ENCODE data around the gene RWDD4. TPM values are rescaled to one million over a fixed set of nuclear protein-coding genes. Genes with fewer than 3 reads are reported as not detected.

The RWDD4 gene
- total RNA-seq, 1 experiment from 2014 or later = 33.8 TPM

DNA sequence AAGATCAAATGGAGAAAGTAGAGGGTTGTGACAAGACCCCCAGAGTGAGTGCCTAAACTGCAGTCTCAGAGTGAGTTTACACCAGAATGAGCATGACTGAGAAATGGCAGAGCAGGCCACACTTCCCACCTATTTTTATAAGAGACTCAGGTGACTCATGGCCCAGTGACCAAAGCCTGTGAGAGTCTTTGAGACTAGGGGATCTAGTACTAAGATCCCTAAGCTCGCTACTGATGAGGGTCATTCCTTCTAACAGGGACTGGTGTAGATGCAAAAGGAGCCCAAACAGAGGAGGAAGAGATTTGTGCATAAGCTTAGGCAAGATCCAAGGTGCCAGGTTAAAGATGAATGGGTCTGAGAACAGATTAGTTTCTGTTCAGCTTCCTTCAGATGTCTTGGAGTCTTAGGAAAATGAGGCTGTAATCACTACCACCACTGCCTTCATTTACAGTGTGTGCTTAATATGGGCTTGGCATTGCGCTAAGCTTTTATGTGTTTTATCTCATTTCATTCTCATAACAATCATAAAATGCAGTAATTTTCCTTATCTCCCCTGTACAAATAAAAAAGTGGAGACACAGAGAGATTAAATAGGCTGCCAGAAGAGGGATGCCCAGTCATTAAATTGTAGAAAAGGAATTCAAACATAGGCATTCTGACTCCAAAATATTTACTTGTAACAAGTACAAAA is 62.8 kb downstream of the RWDD4 start:
- TF ChIP-seq, protein P1, sequence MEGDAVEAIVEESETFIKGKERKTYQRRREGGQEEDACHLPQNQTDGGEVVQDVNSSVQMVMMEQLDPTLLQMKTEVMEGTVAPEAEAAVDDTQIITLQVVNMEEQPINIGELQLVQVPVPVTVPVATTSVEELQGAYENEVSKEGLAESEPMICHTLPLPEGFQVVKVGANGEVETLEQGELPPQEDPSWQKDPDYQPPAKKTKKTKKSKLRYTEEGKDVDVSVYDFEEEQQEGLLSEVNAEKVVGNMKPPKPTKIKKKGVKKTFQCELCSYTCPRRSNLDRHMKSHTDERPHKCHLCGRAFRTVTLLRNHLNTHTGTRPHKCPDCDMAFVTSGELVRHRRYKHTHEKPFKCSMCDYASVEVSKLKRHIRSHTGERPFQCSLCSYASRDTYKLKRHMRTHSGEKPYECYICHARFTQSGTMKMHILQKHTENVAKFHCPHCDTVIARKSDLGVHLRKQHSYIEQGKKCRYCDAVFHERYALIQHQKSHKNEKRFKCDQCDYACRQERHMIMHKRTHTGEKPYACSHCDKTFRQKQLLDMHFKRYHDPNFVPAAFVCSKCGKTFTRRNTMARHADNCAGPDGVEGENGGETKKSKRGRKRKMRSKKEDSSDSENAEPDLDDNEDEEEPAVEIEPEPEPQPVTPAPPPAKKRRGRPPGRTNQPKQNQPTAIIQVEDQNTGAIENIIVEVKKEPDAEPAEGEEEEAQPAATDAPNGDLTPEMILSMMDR (conservative IDR thresholded peaks at IDR 0.05; ENCODE audit: low read depth, low read length) = no peak
- TF ChIP-seq EZH2 (IDR thresholded peaks at IDR 0.05; ENCODE audit: borderline replicate concordance, low read depth, low read length, poor library complexity, severe bottlenecking) = no peak
- H3K9me3 ChIP-seq (ENCODE audit: low read depth, low read length, poor library complexity, severe bottlenecking) = no peaks in the 10 kb centered on the region
- no peak for DNase-seq (ENCODE audit: low spot score)
- H3K36me3 ChIP-seq (ENCODE audit: insufficient read depth, low read length, poor library complexity, severe bottlenecking) = no peaks in the 10 kb centered on the region
- BruUV-seq (replicated peaks) = no TSS peak
- ChIA-PET POLR2A (ENCODE audit: low non-redundant PET) (no interaction called here), CTCF (no interaction called here)
- H3K27ac ChIP-seq (ENCODE audit: low read depth, low read length, poor library complexity, severe bottlenecking) = no peak overlapping the region
- H3K4me3 ChIP-seq (ENCODE audit: low read depth, low read length, poor library complexity, severe bottlenecking) = no peak overlapping the region
- intact Hi-C loops (cut with micrococcal nuclease; ENCODE audit: unreplicated experiment) = no loop called here
- peaks cover 21% of the 10 kb centered on the region for H3K27me3 ChIP-seq (replicated peaks; ENCODE audit: insufficient read depth, low read depth, low read length, poor library complexity)
- H3K4me1 ChIP-seq (ENCODE audit: insufficient read depth, low read length, poor library complexity, severe bottlenecking) = no peaks in the 10 kb centered on the region

DNA sequence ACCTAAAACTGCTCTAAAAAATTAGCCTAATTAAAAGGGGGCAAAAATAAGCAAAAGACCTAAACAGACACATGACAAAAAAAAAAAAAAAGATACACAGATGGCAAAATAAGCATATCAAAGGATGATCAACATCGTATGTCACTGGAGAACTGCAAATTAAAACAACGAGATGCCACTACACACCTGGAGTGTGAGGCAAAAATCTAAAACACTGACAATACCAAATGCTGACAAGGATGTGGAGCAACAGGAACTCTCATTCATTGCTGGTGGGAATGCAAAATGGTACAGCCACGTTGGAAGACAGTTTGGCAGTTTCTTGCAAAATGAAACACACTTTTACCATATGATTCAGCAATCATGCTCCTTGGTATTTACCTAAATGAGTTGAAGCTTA is 64.2 kb downstream of the RWDD4 start:
- intact Hi-C loops (cut with micrococcal nuclease; ENCODE audit: unreplicated experiment) = no loop called here
- POLR2A ChIA-PET (ENCODE audit: low non-redundant PET) = no interaction called here
- no peak for DNase-seq (ENCODE audit: low spot score)
- H3K4me1 ChIP-seq (ENCODE audit: insufficient read depth, low read length, poor library complexity, severe bottlenecking) = no peaks in the 10 kb centered on the region
- no TSS peak for BruUV-seq (replicated peaks)
- H3K9me3 ChIP-seq (ENCODE audit: low read depth, low read length, poor library complexity, severe bottlenecking) = no peaks in the 10 kb centered on the region
- H3K27me3 ChIP-seq (replicated peaks; ENCODE audit: insufficient read depth, low read depth, low read length, poor library complexity) = peaks cover 24% of the 10 kb centered on the region
- H3K27ac ChIP-seq (ENCODE audit: low read depth, low read length, poor library complexity, severe bottlenecking) = no peak overlapping the region
- CTCF ChIA-PET = no interaction called here
- no peak for TF ChIP-seq EZH2 (IDR thresholded peaks at IDR 0.05; ENCODE audit: borderline replicate concordance, low read depth, low read length, poor library complexity, severe bottlenecking)
- TF ChIP-seq, protein P1 (conservative IDR thresholded peaks at IDR 0.05; ENCODE audit: low read depth, low read length) = no peak
- H3K36me3 ChIP-seq (ENCODE audit: insufficient read depth, low read length, poor library complexity, severe bottlenecking) = no peaks in the 10 kb centered on the region
- no peak overlapping the region for H3K4me3 ChIP-seq (ENCODE audit: low read depth, low read length, poor library complexity, severe bottlenecking)

DNA sequence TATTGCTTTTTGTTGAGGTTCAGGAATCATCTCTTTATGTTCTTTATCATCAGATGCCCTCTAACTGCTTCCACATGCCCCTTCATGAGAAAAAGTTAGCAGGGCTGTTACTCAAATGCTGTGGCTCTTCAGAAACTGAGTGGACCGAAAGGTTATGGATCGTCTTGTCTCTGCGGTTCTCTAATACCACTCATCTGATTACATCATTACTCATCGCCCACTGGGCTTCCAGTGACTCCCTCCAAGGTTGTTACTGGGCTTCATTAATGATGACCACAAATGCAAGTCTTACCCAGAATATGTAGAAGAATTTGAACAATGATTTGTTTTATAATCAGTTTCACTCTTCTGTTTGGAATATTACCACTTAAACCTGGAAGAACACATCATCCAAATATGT is 67.7 kb downstream of the RWDD4 start:
- no peak for TF ChIP-seq EZH2 (IDR thresholded peaks at IDR 0.05; ENCODE audit: borderline replicate concordance, low read depth, low read length, poor library complexity, severe bottlenecking)
- TF ChIP-seq, protein P1 (conservative IDR thresholded peaks at IDR 0.05; ENCODE audit: low read depth, low read length) = no peak
- Histone ChIP-seq H3K27ac (ENCODE audit: low read depth, low read length, poor library complexity, severe bottlenecking) (no peak overlapping the region), H3K36me3 (ENCODE audit: insufficient read depth, low read length, poor library complexity, severe bottlenecking) (no peaks in the 10 kb centered on the region), H3K9me3 (ENCODE audit: low read depth, low read length, poor library complexity, severe bottlenecking) (no peaks in the 10 kb centered on the region), H3K4me3 (ENCODE audit: low read depth, low read length, poor library complexity, severe bottlenecking) (no peak overlapping the region), H3K27me3 (replicated peaks; ENCODE audit: insufficient read depth, low read depth, low read length, poor library complexity) (peaks cover 11% of the 10 kb centered on the region), H3K4me1 (ENCODE audit: insufficient read depth, low read length, poor library complexity, severe bottlenecking) (peaks cover 25% of the 10 kb centered on the region)
- CTCF ChIA-PET = no interaction called here
- POLR2A ChIA-PET (ENCODE audit: low non-redundant PET) = no interaction called here
- DNase-seq (ENCODE audit: low spot score) = no peak
- intact Hi-C loops (cut with micrococcal nuclease; ENCODE audit: unreplicated experiment) = no loop called here
- no TSS peak for BruUV-seq (replicated peaks)

Other genes with a start within 250 kb of the RWDD4 start
- 20.6 and 21.9 TPM in 2 replicates for gene CDKN2AIP, start 214.5 kb downstream of the RWDD4 start, total RNA-seq (2021)
- 15.8 and 19.9 TPM in 2 replicates for gene ING2, start 154.1 kb downstream of the RWDD4 start, total RNA-seq (2021)
- gene TRAPPC11, start 108 bp upstream of the RWDD4 start, total RNA-seq (2021) = 29.1 and 30.0 TPM in 2 replicates
- gene STOX2, start 246.1 kb upstream of the RWDD4 start, total RNA-seq (2021) = 2.5 and 2.9 TPM in 2 replicates

Data from A673 (cell line).